Activated T-helper 2 cell treated with anti-CD3 and anti-CD28 coated beads, Interferon-gamma antibody, Interleukin-2, Interleukin-4, amounts not matched to agents 10 μg/mL and 5 μg/mL and 100 μg/mL, durations not matched to agents 14 hours and 24 hours and 36 hours (primary cell): ENCODE measurements around the gene WSCD2. TPM values are rescaled to one million over a fixed set of nuclear protein-coding genes. Genes with fewer than 3 reads are reported as not detected.
"Not testable (repeated sequence)": the region's sequence is repeated elsewhere in the genome, so short reads cannot be mapped to it uniquely, and the experiment has no call there.

ENCODE experiments used
- DNase-seq: peaks from one replicate; pipeline ENCODE4 v3.0.0; 2021; ENCODE audit warnings: low spot score
- H3K27ac Mint-ChIP-seq: one replicate; pipeline ENCODE4 v1.8.0; 2021; ENCODE audit warnings: mixed read lengths
- H3K27me3 Mint-ChIP-seq: one replicate; pipeline ENCODE4 v1.8.0; 2021; ENCODE audit warnings: low read depth, mixed read lengths
- H3K36me3 Mint-ChIP-seq: one replicate; pipeline ENCODE4 v1.8.0; 2021; ENCODE audit warnings: low read depth, mixed read lengths
- H3K4me1 Mint-ChIP-seq: one replicate; pipeline ENCODE4 v1.8.0; 2021; ENCODE audit warnings: low read depth, mixed read lengths
- H3K4me3 Mint-ChIP-seq: one replicate; pipeline ENCODE4 v1.8.0; 2021; ENCODE audit warnings: low read depth, mild to moderate bottlenecking, moderate library complexity, mixed read lengths
- H3K9me3 Mint-ChIP-seq: one replicate; pipeline ENCODE4 v1.8.0; 2021; ENCODE audit warnings: mixed read lengths
- intact Hi-C: fragments of 100-400 bp; cut with micrococcal nuclease; formaldehyde crosslinking; loops from one replicate; pipeline ENCODE4 v1.15.1; 2023
- total RNA-seq: library from RNA; stranded (reverse); gene quantifications from 2 replicates; pipeline ENCODE4 v1.2.3, GENCODE V29; 2022

WSCD2 gene
- total RNA-seq, 1 donor from 2014 or later: not detected

DNA sequence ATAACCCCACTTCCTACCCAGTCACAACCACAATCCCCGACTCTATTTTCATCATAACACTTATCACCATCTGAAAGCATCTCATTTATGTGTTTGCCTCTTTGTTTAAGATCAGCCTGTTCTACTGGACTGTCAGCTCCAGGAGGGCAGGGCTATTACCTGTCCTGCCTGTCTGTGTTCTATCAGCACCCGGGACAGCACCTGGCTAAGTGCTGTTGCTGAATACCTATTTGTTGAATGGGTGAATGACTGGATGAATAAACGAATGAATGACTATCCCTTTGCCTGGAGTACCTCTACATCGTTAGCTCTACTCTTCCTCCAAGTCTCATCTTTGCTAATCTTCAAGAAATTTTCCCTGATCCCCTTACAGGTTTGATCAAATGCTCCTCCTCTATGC, 69.0 kb downstream of the WSCD2 start:
- intact Hi-C loops: loop anchor here (10.0 kb wide), 1 partner anchor 133 kb away; no protein-coding TSS in a partner anchor
- Mint-ChIP-seq H3K4me1 (no peaks in the 10 kb centered on the region), H3K36me3 (no peaks in the 10 kb centered on the region), H3K4me3 (no peak overlapping the region), H3K27me3 (no peaks in the 10 kb centered on the region), H3K9me3 (no peaks in the 10 kb centered on the region), H3K27ac (no peak overlapping the region)
- DNase-seq: no peak

DNA sequence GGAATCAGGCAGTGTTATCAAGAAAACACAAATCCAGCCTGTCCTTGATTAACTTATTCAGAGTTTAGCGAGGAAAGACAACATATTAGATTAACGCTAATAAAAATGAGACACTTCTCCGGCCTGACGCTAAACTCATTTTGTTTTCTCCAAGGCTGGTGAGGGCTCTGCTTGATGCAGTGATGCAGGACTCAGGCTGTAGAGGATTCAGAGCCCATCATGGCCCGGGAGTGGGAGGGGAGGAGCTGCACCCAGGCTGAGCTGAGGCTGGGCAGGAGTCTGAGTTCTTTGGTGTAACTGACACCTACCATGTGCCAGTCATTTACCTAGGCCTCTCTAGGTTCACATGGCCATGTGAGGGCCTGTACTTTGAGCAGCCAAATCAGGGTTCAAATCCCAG, 70.0 kb downstream of the WSCD2 start:
- intact Hi-C loops: loop anchor here (10.0 kb wide), 1 partner anchor 134 kb away; no protein-coding TSS in a partner anchor
- Mint-ChIP-seq H3K4me1 (no peaks in the 10 kb centered on the region), H3K4me3 (no peak overlapping the region), H3K36me3 (no peaks in the 10 kb centered on the region), H3K9me3 (no peaks in the 10 kb centered on the region), H3K27me3 (no peaks in the 10 kb centered on the region), H3K27ac (no peak overlapping the region)
- DNase-seq: no peak

DNA sequence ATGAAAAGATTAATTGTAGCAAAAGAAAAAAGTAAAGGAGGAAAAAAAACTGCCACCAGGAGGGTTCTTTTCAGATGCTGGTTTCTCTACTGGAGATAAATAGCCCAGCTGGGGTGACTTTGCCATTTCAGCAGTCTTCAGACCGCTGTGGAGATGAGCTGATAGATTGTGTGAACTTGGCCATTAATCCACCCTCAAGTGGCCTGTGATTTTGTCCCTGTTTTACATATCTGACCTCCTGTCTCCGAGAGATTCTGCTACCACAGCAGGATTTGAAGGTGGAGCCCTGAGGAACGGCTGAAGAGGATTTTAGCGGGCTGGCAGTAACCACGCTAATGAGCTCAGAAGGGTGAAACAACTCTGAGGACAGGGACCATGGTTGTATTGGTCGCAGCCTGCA, 72.7 kb downstream of the WSCD2 start:
- intact Hi-C loops: no loop called here
- Mint-ChIP-seq H3K9me3 (no peaks in the 10 kb centered on the region), H3K36me3 (no peaks in the 10 kb centered on the region), H3K4me3 (no peak overlapping the region), H3K27me3 (no peaks in the 10 kb centered on the region), H3K4me1 (no peaks in the 10 kb centered on the region), H3K27ac (no peak overlapping the region)
- DNase-seq: no peak

DNA sequence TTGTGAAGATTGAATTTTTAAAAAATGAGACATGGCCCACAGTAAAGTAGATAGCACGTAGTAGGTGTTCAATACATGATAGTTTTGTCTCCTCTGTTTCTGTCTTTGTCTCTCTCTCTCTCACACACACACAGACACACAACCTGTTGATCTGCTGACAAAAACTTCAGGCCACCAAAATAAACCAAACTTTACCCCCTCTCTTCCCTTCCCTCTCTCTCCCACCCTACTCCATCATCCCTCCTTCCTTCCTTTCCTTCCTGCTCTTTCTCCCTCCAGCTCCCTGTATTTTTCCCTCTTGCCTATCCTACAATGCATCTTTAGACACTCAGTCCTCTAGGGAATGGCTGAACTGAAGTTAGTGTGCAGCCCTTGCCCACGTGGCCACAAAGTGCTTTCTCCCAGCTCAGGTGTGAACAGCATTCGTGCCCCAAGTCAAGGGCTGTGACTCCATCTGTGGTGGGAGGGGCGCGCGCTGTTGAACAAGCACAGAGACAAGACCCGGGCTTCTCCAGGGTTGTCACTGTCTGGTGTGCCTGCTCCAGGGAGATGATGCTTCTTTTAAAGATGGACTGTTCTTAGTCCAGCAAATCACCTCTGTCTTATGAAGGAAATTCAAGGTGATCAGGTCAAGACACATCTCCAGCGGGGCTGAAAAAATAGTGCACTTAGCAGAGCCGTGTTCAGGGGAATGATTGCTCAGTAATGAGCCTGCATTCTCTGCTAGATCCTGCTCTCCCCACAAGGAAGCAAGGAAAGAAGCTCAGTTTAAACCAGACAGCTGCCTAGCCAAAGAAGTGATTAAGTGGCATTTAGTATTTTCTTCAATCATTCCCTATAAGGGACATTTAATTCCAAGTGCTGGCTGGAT, 75.3 kb downstream of the WSCD2 start:
- no peak overlapping the region for H3K27ac Mint-ChIP-seq
- DNase-seq: no peak
- intact Hi-C loops: no loop called here
- H3K27me3 Mint-ChIP-seq: peaks cover 2% of the 10 kb centered on the region
- H3K4me1 Mint-ChIP-seq: no peaks in the 10 kb centered on the region
- H3K4me3 Mint-ChIP-seq: no peak overlapping the region
- no peaks in the 10 kb centered on the region for H3K9me3 Mint-ChIP-seq
- H3K36me3 Mint-ChIP-seq: no peaks in the 10 kb centered on the region

DNA sequence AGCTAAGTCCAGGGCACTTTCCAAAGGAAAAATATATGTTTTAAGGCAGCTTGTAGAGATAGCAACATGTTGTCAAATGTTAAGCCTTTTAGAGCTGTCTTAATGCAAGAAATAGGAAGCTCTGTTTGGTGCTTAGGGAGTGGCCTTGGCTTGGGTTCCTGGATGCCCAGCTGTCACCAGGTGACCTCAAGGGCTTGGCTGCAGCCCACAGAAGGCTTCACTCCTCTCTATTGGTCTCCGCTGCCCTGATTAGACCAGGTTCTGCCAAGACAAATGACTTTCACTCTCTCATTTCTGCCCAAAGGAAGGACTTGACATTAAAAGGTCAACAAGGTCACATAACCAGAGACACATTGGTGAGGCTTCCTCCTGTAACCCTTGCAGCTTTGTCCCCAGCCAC, 76.8 kb downstream of the WSCD2 start:
- Mint-ChIP-seq H3K4me3 (no peak overlapping the region), H3K27me3 (peaks cover 2% of the 10 kb centered on the region), H3K36me3 (no peaks in the 10 kb centered on the region), H3K27ac (no peak overlapping the region), H3K4me1 (no peaks in the 10 kb centered on the region), H3K9me3 (no peaks in the 10 kb centered on the region)
- no peak for DNase-seq
- intact Hi-C loops: no loop called here

DNA sequence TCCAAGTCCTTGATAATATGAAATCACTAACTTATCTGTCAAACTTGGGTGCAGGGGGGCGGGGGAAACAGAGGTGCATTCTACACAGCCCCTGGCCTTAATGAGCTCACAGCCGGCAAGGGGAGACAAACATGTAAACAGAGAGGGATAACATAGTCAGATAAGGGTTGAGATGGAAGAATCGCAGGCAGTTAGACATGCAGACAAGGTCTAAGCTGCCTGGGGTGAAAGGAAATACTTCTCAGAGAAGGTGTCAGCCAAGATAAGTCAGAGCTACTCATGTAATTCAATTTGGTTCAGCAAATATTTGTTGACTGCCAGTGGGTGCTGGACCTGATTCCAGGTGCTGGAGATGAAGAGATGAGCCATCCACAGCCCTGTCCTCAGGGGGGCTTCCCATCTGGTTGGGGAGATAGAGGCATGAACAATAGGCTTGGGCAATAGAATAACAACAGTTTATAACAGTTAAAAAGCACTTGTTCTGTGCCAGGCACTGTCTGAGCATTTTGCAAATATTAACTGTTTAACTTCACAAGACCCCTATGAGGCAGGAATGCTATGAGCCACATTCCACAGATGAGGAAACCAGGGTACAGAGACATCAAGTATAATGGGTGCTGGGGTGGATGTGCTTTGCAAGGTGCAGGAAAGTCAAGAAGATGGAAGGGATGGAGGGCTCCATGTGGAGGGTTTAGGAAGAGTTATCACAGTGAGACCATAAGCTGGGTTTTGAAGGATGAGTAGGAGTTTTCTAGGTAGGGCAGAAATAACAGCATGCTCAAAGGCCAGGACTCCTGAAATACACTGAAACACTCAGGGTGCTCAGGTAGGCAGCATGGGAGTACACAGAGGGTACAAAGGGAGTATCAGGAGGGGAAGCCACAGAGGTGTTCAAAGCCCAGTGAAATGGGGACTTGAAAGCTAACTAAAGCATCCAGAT, 79.0 kb downstream of the WSCD2 start:
- intact Hi-C loops: no loop called here
- peaks cover 2% of the 10 kb centered on the region for H3K27me3 Mint-ChIP-seq
- no peak overlapping the region for H3K4me3 Mint-ChIP-seq
- no peaks in the 10 kb centered on the region for H3K36me3 Mint-ChIP-seq
- H3K4me1 Mint-ChIP-seq: no peaks in the 10 kb centered on the region
- DNase-seq: no peak
- no peaks in the 10 kb centered on the region for H3K9me3 Mint-ChIP-seq
- no peak overlapping the region for H3K27ac Mint-ChIP-seq

DNA sequence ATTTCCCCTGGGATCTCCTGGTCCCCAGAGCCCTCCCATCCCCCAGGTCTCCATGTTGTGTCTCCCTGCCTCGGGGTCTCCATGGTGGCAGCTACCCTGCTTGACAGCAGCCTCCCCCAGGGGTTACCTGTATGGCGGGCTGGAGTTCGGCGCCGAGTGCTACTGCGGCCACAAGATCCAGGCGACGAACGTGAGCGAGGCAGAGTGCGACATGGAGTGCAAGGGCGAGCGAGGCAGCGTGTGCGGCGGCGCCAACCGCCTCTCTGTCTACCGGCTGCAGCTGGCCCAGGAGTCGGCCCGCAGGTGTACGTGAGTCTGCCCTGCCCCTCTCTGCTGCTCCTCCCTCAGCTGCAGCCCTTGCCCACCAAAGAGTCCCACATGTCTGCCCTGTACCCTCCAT, 80.9 kb downstream of the WSCD2 start:
- Mint-ChIP-seq H3K27me3 (peaks cover 2% of the 10 kb centered on the region), H3K4me1 (no peaks in the 10 kb centered on the region), H3K9me3 (no peaks in the 10 kb centered on the region), H3K4me3 (no peak overlapping the region), H3K36me3 (no peaks in the 10 kb centered on the region), H3K27ac (no peak overlapping the region)
- intact Hi-C loops: no loop called here
- no peak for DNase-seq

DNA sequence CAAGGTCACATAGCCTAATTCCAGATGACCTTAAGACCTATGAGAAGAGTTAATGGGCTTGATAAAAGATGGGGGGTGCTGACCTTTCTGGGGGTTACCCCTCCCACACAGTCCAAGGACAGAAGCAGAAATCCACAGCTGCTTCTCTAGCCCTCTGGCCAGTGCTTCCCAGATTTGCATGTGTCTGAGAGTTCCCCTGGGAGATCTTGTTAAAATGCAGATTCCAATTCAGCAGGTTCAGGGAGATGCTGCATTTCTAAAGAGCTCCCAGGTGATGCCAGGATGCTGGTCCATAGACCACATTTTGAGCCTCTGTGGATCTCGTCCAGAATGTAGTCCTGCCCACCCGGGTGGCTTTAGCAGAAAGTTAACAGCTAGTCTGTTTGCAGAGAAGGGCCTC, 82.1 kb downstream of the WSCD2 start:
- no peak for DNase-seq
- Mint-ChIP-seq H3K9me3 (no peaks in the 10 kb centered on the region), H3K36me3 (no peaks in the 10 kb centered on the region), H3K27ac (no peak overlapping the region), H3K4me1 (no peaks in the 10 kb centered on the region), H3K4me3 (no peak overlapping the region), H3K27me3 (peaks cover 2% of the 10 kb centered on the region)
- intact Hi-C loops: no loop called here

DNA sequence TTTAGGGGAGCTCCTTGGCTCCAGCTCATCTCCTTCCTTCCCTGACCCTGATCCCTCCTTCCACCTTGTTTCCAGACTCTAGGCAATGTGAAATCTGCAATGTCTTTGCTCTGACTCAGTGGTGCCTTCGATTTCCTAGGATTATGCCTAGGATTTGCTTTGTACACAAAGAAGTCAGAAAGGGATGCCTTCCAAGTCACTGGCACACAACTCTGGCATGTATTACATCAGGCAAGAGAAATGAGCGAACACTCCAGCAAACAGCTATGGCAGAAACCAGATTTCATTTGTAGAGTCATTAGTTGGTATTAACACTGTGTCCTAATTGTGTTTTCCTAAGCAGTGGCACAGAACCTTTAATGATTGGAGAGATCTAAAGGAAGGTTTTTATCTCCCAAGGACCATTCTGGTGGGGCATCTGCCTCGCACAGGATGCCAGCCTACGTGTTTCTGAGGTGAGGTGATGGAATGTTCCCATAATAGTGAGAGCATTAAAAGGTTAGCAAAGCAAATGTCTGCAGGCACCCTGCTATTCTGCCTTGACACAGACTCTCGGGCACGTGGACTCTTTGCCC, 84.9 kb downstream of the WSCD2 start:
- intact Hi-C loops: no loop called here
- no peaks in the 10 kb centered on the region for H3K9me3 Mint-ChIP-seq
- no peak overlapping the region for H3K4me3 Mint-ChIP-seq
- no peaks in the 10 kb centered on the region for H3K27me3 Mint-ChIP-seq
- no peak for DNase-seq
- no peaks in the 10 kb centered on the region for H3K36me3 Mint-ChIP-seq
- no peaks in the 10 kb centered on the region for H3K4me1 Mint-ChIP-seq
- no peak overlapping the region for H3K27ac Mint-ChIP-seq

DNA sequence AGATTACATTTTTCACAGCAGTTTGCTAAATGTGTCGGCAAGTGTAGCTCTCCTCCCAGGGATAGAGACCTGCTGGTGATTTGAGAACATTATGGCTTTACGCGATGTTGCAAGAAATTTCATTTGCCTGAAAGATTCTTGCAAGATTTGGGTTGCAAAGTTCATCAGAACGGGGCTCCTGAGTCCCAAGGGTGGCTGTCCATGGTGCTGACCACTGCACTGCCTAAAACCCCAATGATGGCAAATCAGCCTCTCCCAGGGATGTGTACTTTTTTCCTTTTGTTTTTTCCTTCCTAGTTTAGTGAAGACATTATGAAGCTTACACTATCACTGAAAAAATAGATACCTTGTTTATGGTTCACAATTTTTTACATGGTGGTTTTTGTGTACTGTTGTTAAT, 85.4 kb downstream of the WSCD2 start:
- Mint-ChIP-seq H3K36me3 (no peaks in the 10 kb centered on the region), H3K9me3 (no peaks in the 10 kb centered on the region), H3K27me3 (no peaks in the 10 kb centered on the region), H3K4me1 (no peaks in the 10 kb centered on the region), H3K4me3 (no peak overlapping the region), H3K27ac (no peak overlapping the region)
- DNase-seq: no peak
- intact Hi-C loops: no loop called here

DNA sequence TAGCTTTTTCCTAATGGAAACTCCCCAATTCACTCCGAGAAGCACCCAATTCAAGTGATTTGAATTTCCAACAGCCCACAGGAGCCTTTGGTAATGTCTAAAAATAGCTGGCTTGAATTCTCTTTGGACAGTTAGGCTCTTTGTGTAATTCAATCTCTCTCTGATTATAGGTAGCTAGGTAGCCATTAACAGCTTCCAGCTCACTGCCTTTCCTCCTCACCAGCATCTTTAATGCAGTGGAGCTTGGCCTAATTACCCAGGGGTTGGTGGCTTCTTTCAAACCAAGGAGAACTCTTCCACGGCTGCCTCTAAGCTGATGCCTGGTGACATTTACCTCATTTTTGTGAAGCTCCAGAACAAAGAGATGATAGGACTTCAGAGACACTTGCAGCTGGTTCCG, 86.4 kb downstream of the WSCD2 start:
- no peaks in the 10 kb centered on the region for H3K36me3 Mint-ChIP-seq
- no peak overlapping the region for H3K4me3 Mint-ChIP-seq
- DNase-seq: no peak
- intact Hi-C loops: no loop called here
- H3K27me3 Mint-ChIP-seq: no peaks in the 10 kb centered on the region
- no peaks in the 10 kb centered on the region for H3K4me1 Mint-ChIP-seq
- H3K9me3 Mint-ChIP-seq: no peaks in the 10 kb centered on the region
- H3K27ac Mint-ChIP-seq: no peak overlapping the region

DNA sequence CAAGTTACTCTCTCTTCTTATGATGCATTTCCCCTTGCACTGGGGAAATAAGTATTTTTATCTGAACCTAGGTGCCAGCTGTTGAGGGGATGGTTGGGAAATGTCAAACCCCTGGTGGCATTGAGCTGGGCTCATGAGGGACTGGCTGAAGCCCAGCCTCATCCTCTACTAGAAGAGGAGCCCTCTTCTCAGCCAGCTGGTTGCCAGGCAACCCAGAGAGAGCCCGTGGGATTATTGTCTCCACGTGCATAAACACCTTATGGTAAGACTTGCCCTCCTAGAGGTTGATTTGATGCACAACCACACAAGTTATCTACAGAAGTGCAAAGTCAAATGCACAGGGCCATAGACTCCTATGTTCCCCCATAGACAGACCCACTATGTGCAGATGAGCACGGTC, 89.8 kb downstream of the WSCD2 start:
- Mint-ChIP-seq H3K9me3 (no peaks in the 10 kb centered on the region), H3K4me3 (no peak overlapping the region), H3K27me3 (no peaks in the 10 kb centered on the region), H3K4me1 (no peaks in the 10 kb centered on the region), H3K36me3 (no peaks in the 10 kb centered on the region), H3K27ac (no peak overlapping the region)
- DNase-seq: no peak
- intact Hi-C loops: no loop called here

DNA sequence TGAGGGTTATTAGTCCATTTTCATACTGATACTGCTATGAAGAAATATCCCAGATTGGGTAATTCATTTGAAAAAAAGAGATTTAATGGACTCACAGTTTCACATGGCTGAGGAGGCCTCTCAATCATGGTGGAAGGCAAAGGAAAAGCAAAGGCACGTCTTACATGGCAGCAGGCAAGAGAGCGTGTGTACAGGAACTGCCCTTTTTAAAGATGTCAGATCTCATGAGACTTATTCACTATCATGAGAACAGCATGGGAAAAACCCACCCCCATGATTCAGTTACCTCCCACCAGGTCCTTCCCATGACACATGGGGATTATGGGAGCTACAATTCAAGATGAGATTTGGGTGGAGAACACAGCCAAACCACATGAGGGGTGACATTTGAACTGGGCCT, 96.0 kb downstream of the WSCD2 start:
- H3K4me1 Mint-ChIP-seq, intact Hi-C loops, H3K36me3 Mint-ChIP-seq, H3K27me3 Mint-ChIP-seq, H3K9me3 Mint-ChIP-seq, H3K4me3 Mint-ChIP-seq, H3K27ac Mint-ChIP-seq, DNase-seq: not testable (repeated sequence)
